Parathyroid adenoma (tissue), 2 donors: ENCODE measurements around the gene MAP2.

Source experiments
- H2AFZ ChIP-seq: fragments of 300-600 bp; sonication (generic); one replicate; pipeline ENCODE4 v1.7.0; 2017; ENCODE audit warnings: antibody characterized with exemption, mild to moderate bottlenecking
- H3K27ac ChIP-seq: fragments of 300-600 bp; sonication (generic); one replicate; pipeline ENCODE4 v1.7.0; 2017
- H3K27me3 ChIP-seq: fragments of 300-600 bp; sonication (generic); one replicate; pipeline ENCODE4 v1.7.0; 2017; ENCODE audit warnings: low read length; ENCODE audit not compliant: control insufficient read depth, insufficient read depth
- H3K36me3 ChIP-seq: fragments of 300-600 bp; sonication (generic); one replicate; pipeline ENCODE4 v1.7.0; 2017; ENCODE audit warnings: low read length; ENCODE audit not compliant: control insufficient read depth, insufficient read depth
- H3K4me1 ChIP-seq: fragments of 300-600 bp; sonication (generic); one replicate; pipeline ENCODE4 v1.7.0; 2017; ENCODE audit warnings: control low read depth
- H3K4me2 ChIP-seq: fragments of 300-600 bp; sonication (generic); one replicate; pipeline ENCODE4 v1.7.0; 2017; ENCODE audit warnings: low read length
- H3K4me3 ChIP-seq: fragments of 300-600 bp; sonication (generic); one replicate; pipeline ENCODE4 v1.7.0; 2017; ENCODE audit warnings: low read depth, low read length
- H3K79me2 ChIP-seq: fragments of 300-600 bp; sonication (generic); one replicate; pipeline ENCODE4 v1.7.0; 2017; ENCODE audit warnings: control low read depth
- H3K9ac ChIP-seq: fragments of 300-600 bp; sonication (generic); one replicate; pipeline ENCODE4 v1.7.0; 2017; ENCODE audit warnings: mild to moderate bottlenecking
- H3K9me3 ChIP-seq: fragments of 300-600 bp; sonication (generic); one replicate; pipeline ENCODE4 v1.7.0; 2017; ENCODE audit warnings: low read length; ENCODE audit not compliant: control insufficient read depth
- TF ChIP-seq, protein P1 (sequence below): fragments of 300-600 bp; sonication (generic); IDR thresholded peaks from one replicate; pipeline ENCODE4 v1.7.0; 2017; ENCODE audit warnings: antibody characterized with exemption, mild to moderate bottlenecking
- donor health status: primary hyperparathyroidism.

Gene MAP2

DNA sequence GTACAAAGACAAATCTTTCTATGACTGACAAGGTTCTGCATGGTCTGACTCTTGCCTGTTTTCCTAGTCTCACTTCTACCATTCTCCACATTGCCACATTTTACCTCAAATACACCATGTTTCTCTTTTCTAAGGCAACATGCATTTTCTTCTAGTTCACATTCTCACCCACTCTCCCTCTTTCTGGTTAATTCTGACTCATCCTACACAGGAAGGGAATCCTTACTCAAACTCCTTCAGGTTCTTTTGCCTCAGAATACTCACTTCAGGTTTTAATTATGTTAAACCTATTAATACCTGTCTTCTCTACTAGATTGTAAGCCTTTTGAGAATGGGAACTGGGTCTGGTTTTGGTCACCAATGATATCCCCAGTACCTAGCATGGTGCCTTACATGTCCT lies 47.2 kb downstream of the MAP2 start:
- no peaks in the 10 kb centered on the region for H3K79me2 ChIP-seq
- no peak overlapping the region for H2AFZ ChIP-seq
- no peak overlapping the region for H3K4me2 ChIP-seq
- no peak overlapping the region for H3K9ac ChIP-seq
- H3K9me3 ChIP-seq: no peaks in the 10 kb centered on the region
- H3K27ac ChIP-seq: no peak overlapping the region
- no peaks in the 10 kb centered on the region for H3K36me3 ChIP-seq
- H3K4me3 ChIP-seq: no peak overlapping the region
- TF ChIP-seq, protein P1, sequence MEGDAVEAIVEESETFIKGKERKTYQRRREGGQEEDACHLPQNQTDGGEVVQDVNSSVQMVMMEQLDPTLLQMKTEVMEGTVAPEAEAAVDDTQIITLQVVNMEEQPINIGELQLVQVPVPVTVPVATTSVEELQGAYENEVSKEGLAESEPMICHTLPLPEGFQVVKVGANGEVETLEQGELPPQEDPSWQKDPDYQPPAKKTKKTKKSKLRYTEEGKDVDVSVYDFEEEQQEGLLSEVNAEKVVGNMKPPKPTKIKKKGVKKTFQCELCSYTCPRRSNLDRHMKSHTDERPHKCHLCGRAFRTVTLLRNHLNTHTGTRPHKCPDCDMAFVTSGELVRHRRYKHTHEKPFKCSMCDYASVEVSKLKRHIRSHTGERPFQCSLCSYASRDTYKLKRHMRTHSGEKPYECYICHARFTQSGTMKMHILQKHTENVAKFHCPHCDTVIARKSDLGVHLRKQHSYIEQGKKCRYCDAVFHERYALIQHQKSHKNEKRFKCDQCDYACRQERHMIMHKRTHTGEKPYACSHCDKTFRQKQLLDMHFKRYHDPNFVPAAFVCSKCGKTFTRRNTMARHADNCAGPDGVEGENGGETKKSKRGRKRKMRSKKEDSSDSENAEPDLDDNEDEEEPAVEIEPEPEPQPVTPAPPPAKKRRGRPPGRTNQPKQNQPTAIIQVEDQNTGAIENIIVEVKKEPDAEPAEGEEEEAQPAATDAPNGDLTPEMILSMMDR: no peak
- no peaks in the 10 kb centered on the region for H3K27me3 ChIP-seq
- H3K4me1 ChIP-seq: peaks cover 9% of the 10 kb centered on the region

DNA sequence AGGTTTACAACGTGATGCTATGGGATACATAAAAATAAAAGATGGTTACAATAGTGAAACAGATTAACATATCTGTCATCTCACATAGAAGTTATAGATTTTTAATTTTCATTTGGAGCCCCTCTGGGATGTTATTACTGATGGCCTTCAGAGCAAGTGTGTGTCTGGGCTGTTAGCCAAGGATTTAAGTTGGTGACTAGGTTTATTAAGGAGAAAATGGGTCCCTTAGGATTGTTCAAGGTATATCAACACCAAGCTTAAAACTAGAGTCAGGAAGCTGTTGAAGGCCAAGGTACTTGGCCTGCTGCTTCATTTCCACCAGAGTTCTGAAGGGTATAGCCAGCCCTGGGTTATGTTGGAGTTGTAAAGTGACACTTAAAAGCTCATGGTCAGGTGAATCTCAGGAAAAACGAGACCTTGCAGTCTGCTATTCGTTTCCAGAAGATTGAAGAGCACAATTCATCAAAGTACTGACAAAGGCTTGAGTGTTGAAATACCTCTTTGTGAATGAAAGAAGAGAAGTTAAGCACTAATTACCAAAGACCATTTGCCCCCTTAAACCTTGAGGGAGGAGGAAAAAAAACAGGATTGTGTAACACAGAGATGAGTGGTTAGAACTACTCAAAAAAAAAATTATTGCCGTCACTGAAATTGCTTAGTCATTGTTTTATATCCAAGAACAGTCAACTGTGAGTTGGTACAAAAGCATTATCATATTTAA lies 48.4 kb downstream of the MAP2 start:
- H3K4me2 ChIP-seq: no peak overlapping the region
- no peak overlapping the region for H3K4me3 ChIP-seq
- TF ChIP-seq, protein P1: no peak
- no peaks in the 10 kb centered on the region for H3K79me2 ChIP-seq
- H3K4me1 ChIP-seq: peaks cover 9% of the 10 kb centered on the region
- H3K27me3 ChIP-seq: no peaks in the 10 kb centered on the region
- H3K9ac ChIP-seq: no peak overlapping the region
- no peaks in the 10 kb centered on the region for H3K36me3 ChIP-seq
- H2AFZ ChIP-seq: peak overlapping the region; percentile 16
- no peak overlapping the region for H3K27ac ChIP-seq
- no peaks in the 10 kb centered on the region for H3K9me3 ChIP-seq

DNA sequence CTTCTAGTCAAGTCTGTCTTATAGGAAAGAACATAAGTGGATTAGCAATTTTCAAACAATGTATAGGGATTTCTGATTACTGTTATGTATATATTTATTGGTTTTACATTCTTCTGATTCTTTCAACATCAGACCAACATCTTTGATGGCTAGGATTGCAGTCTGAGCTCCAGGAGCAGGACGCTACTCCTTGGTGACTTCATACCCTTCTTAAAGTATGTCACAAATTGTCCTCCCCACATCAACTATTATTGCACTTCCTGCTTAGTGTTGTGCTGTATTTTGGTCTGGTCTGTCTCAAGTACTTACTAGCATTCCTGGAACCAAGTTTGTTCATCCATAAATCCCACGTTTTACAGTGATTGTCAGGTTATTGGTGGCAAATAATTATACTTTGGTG lies 49.0 kb downstream of the MAP2 start:
- Histone ChIP-seq H3K27ac (no peak overlapping the region), H3K79me2 (no peaks in the 10 kb centered on the region), H3K27me3 (no peaks in the 10 kb centered on the region), H3K4me3 (no peak overlapping the region), H3K4me2 (no peak overlapping the region), H3K9ac (no peak overlapping the region), H3K9me3 (no peaks in the 10 kb centered on the region), H3K4me1 (peaks cover 9% of the 10 kb centered on the region), H3K36me3 (no peaks in the 10 kb centered on the region), H2AFZ (no peak overlapping the region)
- TF ChIP-seq, protein P1: no peak

DNA sequence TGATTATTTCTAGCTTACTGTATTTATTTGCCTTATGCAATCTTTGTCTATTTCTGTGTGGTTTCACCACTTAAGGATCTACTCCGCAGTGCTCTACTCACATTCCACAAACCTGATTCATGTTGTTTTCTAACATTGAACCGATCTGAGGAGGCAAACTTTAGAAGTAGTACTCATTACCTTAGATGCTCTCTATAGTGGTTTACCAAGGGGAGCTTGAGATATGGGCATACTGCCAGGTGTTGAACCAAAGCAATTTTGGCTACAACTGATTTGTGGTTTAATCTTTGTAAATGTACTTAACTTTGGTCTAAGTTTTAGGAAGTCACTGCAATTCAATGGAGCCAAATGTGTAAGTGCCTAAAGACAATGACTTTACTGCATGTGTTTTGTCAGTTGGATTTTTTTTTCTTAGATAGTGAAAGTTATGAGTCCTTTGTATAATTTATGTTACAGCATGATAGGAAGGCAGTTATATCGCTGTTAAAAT lies 50.1 kb downstream of the MAP2 start:
- H3K9ac ChIP-seq: no peak overlapping the region
- no peaks in the 10 kb centered on the region for H3K36me3 ChIP-seq
- no peaks in the 10 kb centered on the region for H3K9me3 ChIP-seq
- H3K27me3 ChIP-seq: no peaks in the 10 kb centered on the region
- H2AFZ ChIP-seq: no peak overlapping the region
- H3K4me2 ChIP-seq: no peak overlapping the region
- H3K4me1 ChIP-seq: peaks cover 9% of the 10 kb centered on the region
- H3K4me3 ChIP-seq: no peak overlapping the region
- TF ChIP-seq, protein P1: no peak
- no peak overlapping the region for H3K27ac ChIP-seq
- H3K79me2 ChIP-seq: no peaks in the 10 kb centered on the region

DNA sequence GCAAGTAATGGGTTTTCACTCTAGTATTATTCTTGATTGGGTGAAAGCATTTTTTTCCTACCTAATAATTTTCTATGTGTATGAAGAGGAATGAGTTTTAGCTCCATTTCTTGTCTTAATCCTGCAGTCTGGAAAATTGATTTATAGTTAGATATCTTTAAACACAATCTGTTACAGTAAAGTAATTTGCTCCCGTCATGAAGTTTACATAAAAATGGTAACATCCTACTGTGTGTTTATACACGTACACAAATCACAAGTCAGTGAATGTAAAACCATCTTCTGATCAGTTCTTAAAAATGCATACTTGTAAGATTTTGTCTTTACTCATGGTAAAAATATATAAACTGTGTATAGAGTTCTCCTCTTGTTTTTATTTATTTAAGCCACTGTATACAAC lies 51.1 kb downstream of the MAP2 start:
- Histone ChIP-seq H3K9me3 (no peaks in the 10 kb centered on the region), H2AFZ (no peak overlapping the region), H3K27ac (no peak overlapping the region), H3K4me1 (peaks cover 9% of the 10 kb centered on the region), H3K9ac (no peak overlapping the region), H3K27me3 (no peaks in the 10 kb centered on the region), H3K36me3 (no peaks in the 10 kb centered on the region), H3K4me3 (no peak overlapping the region), H3K4me2 (no peak overlapping the region), H3K79me2 (no peaks in the 10 kb centered on the region)
- TF ChIP-seq, protein P1: no peak
